CD4-positive, alpha-beta T cell (primary cell): ENCODE data around the gene TOR1B. TPM values are rescaled to one million over a fixed set of nuclear protein-coding genes. Genes with fewer than 3 reads are reported as not detected.

Source experiments
- ATAC-seq: fragments of 200-7000 bp; cut with Tn5 transposase; one replicate; pipeline ENCODE4 v1.10.0; 2022; ENCODE audit warnings: mild to moderate bottlenecking; ENCODE audit not compliant: poor library complexity
- CTCF ChIA-PET: fragments of 350-600 bp; sonication (Branson Sonifier 250); formaldehyde crosslinking; loops from one replicate; lab custom pipeline; 2021; ENCODE audit warnings: antibody characterized with exemption, inconsistent platforms; lab: Charles Lee
- POLR2A ChIA-PET: fragments of 350-600 bp; sonication (Branson Sonifier 250); formaldehyde crosslinking; loops from one replicate; lab custom pipeline; 2021; ENCODE audit warnings: antibody characterized with exemption, inconsistent platforms; lab: Charles Lee
- DNase-seq, 14 experiments: peaks; one replicate each; pipeline ENCODE4 v3.0.0-alpha.2; 2013 to 2020; ENCODE audit warnings: mixed read lengths in 2 of 14
- H3K27ac ChIP-seq, 2 donors: one replicate each; pipeline versions ENCODE4 v1.5.1 to v1.7.0; 2013; ENCODE audit warnings: low read length in 2 of 2, low read depth in 1 of 2, mild to moderate bottlenecking in 1 of 2
- H3K27me3 ChIP-seq, 2 experiments: 1 replicate in 1 of 2; 2 replicates in 1 of 2; pipeline versions ENCODE4 v1.6.1 to v1.7.0; 2013; ENCODE audit warnings: low read length in 2 of 2, control low read depth in 1 of 2, mild to moderate bottlenecking in 1 of 2, moderate library complexity in 1 of 2; ENCODE audit not compliant: insufficient read depth in 2 of 2, control insufficient read depth in 1 of 2
- H3K36me3 ChIP-seq: one replicate; pipeline ENCODE4 v1.6.1; 2013; ENCODE audit warnings: low read length, control low read depth; ENCODE audit not compliant: insufficient read depth
- H3K4me1 ChIP-seq: one replicate; pipeline ENCODE4 v1.6.1; 2013; ENCODE audit warnings: low read length, control low read depth; ENCODE audit not compliant: insufficient read depth
- H3K4me3 ChIP-seq: one replicate; pipeline ENCODE4 v1.5.1; 2013; ENCODE audit warnings: mild to moderate bottlenecking, low read length, moderate library complexity
- H3K9me3 ChIP-seq, 2 experiments: 1 replicate in 1 of 2; 2 replicates in 1 of 2; pipeline versions ENCODE4 v1.6.1 to v1.7.0; 2013; ENCODE audit warnings: low read length in 2 of 2, mild to moderate bottlenecking in 2 of 2, control low read depth in 1 of 2, moderate library complexity in 1 of 2; ENCODE audit not compliant: control insufficient read depth in 1 of 2, insufficient read depth in 1 of 2
- H3K27ac Mint-ChIP-seq: one replicate; pipeline ENCODE4 v1.8.0; 2020; ENCODE audit warnings: mixed read lengths
- H3K27me3 Mint-ChIP-seq: one replicate; pipeline ENCODE4 v1.8.0; 2021; ENCODE audit warnings: mixed read lengths
- H3K36me3 Mint-ChIP-seq: one replicate; pipeline ENCODE4 v1.8.0; 2021; ENCODE audit warnings: low read depth, mixed read lengths
- H3K4me1 Mint-ChIP-seq: one replicate; pipeline ENCODE4 v1.8.0; 2021; ENCODE audit warnings: low read depth, mixed read lengths
- H3K4me3 Mint-ChIP-seq: one replicate; pipeline ENCODE4 v1.8.0; 2020; ENCODE audit warnings: mild to moderate bottlenecking, mixed read lengths
- H3K9me3 Mint-ChIP-seq: one replicate; pipeline ENCODE4 v1.8.0; 2020; ENCODE audit warnings: mixed read lengths
- intact Hi-C, 2 experiments: fragments of 100-400 bp; cut with DNase I in 1 of 2; cut with micrococcal nuclease in 1 of 2; formaldehyde crosslinking; loops; one replicate each; pipeline versions ENCODE4 v1.15.1 to v1.9.0; 2023 to 2025; cut with DNase I, micrococcal nuclease
- total RNA-seq, 174 experiments: library from RNA in 2 of 174; stranded (reverse) in 2 of 174; gene quantifications; one replicate each; pipeline ENCODE4 v1.2.3 and lab custom pipeline; 2021 to 2026
- TF ChIP-seq, protein P1 (sequence below): fragments of 200-600 bp; IDR thresholded peaks from one replicate; pipeline ENCODE4 v1.8.0; 2022; ENCODE audit warnings: antibody characterized with exemption, mild to moderate bottlenecking

The TOR1B gene
- total RNA-seq, 2 experiments from 2014 or later, result 13.4 to 15.1 TPM

DNA sequence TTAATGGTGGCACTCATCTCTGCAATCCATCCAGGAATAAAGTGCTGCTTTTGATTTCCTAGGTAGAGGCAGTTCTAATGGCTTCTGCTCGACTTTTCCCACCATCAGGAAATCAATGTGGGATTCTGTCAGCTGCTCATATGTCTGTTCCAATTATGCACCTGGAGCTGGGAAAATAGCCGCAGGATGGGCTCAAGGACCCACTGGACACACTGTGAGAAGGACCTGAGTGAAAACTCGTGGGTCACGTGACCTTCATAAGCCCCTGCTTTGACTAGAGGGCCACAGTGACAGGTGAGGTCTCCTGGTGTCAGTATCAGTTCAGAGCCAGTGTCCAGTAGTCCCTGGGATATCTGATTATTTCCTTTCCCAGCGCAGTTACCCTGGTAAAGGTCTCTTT is 32.2 kb upstream of the TOR1B start:
- Mint-ChIP-seq H3K9me3 (no peaks in the 10 kb centered on the region), H3K4me3 (no peak overlapping the region), H3K27ac (no peak overlapping the region), H3K36me3 (no peaks in the 10 kb centered on the region), H3K27me3 (no peaks in the 10 kb centered on the region), H3K4me1 (no peaks in the 10 kb centered on the region)
- TF ChIP-seq, protein P1, sequence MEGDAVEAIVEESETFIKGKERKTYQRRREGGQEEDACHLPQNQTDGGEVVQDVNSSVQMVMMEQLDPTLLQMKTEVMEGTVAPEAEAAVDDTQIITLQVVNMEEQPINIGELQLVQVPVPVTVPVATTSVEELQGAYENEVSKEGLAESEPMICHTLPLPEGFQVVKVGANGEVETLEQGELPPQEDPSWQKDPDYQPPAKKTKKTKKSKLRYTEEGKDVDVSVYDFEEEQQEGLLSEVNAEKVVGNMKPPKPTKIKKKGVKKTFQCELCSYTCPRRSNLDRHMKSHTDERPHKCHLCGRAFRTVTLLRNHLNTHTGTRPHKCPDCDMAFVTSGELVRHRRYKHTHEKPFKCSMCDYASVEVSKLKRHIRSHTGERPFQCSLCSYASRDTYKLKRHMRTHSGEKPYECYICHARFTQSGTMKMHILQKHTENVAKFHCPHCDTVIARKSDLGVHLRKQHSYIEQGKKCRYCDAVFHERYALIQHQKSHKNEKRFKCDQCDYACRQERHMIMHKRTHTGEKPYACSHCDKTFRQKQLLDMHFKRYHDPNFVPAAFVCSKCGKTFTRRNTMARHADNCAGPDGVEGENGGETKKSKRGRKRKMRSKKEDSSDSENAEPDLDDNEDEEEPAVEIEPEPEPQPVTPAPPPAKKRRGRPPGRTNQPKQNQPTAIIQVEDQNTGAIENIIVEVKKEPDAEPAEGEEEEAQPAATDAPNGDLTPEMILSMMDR, result no peak
- intact Hi-C loops, result no loop called here
- no peak overlapping the region for H3K4me3 ChIP-seq
- ATAC-seq, result no peak
- no peaks in the 10 kb centered on the region for H3K4me1 ChIP-seq
- no peaks in the 10 kb centered on the region for H3K36me3 ChIP-seq
- H3K27ac ChIP-seq, result no peak overlapping the region
- DNase-seq, result no peak
- H3K9me3 ChIP-seq, result no peaks in the 10 kb centered on the region
- CTCF ChIA-PET, result no interaction called here
- POLR2A ChIA-PET, result no interaction called here
- H3K27me3 ChIP-seq, result peaks cover 0 to 5% of the 10 kb centered on the region in 2 experiments

DNA sequence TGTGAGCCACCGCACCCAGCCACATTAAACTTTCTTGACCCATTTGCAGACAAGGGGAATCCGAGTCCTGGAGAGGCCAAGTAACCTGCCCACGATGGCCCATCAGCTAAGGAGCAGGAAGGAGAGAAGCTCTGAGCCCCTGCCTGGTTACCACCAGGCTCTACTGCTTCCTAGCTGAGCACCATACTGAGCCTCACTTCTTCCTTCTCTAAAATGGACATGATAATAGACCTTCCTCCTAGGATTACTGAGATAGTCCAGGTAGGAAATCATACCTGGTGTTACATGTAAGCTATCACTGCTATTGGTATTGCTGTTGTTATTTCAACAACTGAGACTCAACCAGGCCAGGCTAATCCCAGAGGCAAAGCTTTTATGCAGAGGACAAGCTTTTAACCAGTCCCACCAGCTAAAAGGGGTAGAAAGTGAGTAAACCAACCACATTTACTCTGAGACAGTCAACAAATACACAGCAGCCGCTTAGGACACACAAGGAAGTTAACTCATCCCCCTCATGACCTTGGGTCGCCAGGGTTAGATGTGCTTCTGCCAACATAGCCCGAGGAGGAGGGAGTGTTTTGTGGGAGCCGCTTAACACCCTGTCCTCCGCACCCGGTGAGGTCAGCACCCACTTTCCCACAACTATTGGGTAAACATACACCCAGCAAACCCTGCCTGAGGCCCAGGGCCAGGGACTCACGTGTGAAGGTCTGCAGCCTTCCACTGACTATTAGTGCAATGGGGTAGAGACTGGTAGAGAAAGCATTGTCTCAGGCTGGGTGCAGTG is 29.5 kb upstream of the TOR1B start:
- DNase-seq (peak in 3 of 14 experiments; percentile 28 to 78 (median 67)), ATAC-seq (no peak)
- TF ChIP-seq, protein P1, result no peak

DNA sequence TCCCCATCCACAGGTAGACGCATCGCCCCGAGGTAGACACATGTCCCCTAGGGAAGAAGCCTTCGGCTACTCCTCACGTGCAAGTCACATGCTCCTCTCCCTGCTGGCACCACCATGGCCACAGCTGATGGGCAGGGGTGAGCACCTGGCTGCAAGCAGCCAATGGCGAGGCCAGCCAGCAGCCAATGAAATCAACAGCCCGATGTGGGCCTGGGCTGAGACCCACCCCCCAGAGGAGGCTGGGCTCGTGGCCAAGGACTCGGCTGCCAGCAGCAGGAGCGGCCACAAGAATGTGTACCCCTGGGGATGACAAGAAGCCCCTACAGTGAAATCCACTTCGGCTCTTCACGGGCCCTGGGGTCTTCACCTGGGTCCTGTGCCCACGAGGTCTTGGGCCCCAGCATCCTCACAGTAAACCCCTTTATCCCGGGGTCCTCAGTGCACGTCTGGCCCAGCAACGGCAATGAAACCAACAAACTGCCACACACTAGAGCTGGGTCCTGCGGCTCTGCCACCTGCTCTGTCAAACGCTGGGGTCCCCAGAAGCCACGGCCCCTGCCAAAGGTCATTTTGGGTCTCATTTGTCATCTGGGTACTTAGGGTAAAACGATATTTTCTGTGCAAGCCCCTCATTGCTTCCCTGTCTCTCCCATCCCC is 28.1 kb upstream of the TOR1B start:
- intact Hi-C loops, result no loop called here
- DNase-seq (no peak), ATAC-seq (no peak)
- TF ChIP-seq, protein P1, result no peak
- Histone ChIP-seq H3K4me3 (no peak overlapping the region), H3K27ac (no peak overlapping the region), H3K27me3 (peaks cover 5 to 11% of the 10 kb centered on the region in 2 experiments), H3K4me1 (peaks cover 9% of the 10 kb centered on the region), H3K36me3 (no peaks in the 10 kb centered on the region), H3K9me3 (no peaks in the 10 kb centered on the region)
- Mint-ChIP-seq H3K4me1 (peaks cover 9% of the 10 kb centered on the region), H3K4me3 (no peak overlapping the region), H3K9me3 (no peaks in the 10 kb centered on the region), H3K36me3 (no peaks in the 10 kb centered on the region), H3K27ac (no peak overlapping the region), H3K27me3 (peaks cover 13% of the 10 kb centered on the region)
- ChIA-PET POLR2A (no interaction called here), CTCF (interaction anchor here (2.2 kb wide), 1 partner anchor 37 kb away, joined by 6 read pairs; no protein-coding TSS in a partner anchor)

More for the DNA sequence above, 29.5 kb upstream of the TOR1B start:
- no peaks in the 10 kb centered on the region for H3K36me3 ChIP-seq
- no peak overlapping the region for H3K4me3 ChIP-seq
- Mint-ChIP-seq H3K4me1 (peaks cover 9% of the 10 kb centered on the region), H3K36me3 (no peaks in the 10 kb centered on the region), H3K27ac (no peak overlapping the region), H3K9me3 (no peaks in the 10 kb centered on the region), H3K27me3 (peaks cover 13% of the 10 kb centered on the region), H3K4me3 (no peak overlapping the region)
- intact Hi-C loops, result no loop called here
- POLR2A ChIA-PET, result no interaction called here
- peaks cover 9% of the 10 kb centered on the region for H3K4me1 ChIP-seq
- H3K27ac ChIP-seq, result no peak overlapping the region
- H3K27me3 ChIP-seq, result peaks cover 5 to 11% of the 10 kb centered on the region in 2 experiments
- H3K9me3 ChIP-seq, result no peaks in the 10 kb centered on the region
- CTCF ChIA-PET, result no interaction called here
